Measurements from ENCODE around the gene MAGI2.

The MAGI2 gene

GRCh38 chr7:78212476-78213060, 1240.9 kb downstream of the MAGI2 start:
- POLR2A ChIA-PET (ENCODE audit: low non-redundant PET) = no interaction called here
- no peak for DNase-seq (ENCODE audit: low spot score)
- H3K27ac ChIP-seq = no peak overlapping the region
- TF ChIP-seq CTCF (conservative IDR thresholded peaks at IDR 0.05; ENCODE audit: low read depth) = no peak
- CTCF ChIA-PET = no interaction called here

DNA sequence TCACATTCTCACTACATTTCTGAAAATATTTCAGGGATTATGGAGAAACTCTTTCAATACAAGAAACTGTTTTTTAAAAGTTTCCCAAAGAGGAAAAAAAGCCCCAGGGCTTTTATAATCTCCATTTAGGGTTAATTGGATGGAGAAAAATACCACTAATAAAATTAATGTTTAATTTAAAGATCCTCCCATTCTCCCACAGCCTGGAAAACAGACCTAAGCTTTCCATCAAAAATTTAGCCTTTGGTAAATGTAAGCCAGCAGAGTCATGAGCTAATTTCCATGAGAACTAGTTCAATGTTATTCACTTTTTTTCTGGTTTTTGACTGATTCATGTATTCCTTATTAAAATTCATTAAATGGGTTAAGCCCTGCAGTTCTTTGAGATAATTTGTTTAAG, 1246.2 kb downstream of the MAGI2 start:
- ChIA-PET POLR2A (ENCODE audit: low non-redundant PET) (no interaction called here), CTCF (interaction anchor here (1.1 kb wide), 1 partner anchor 22 kb away, joined by 3 read pairs; no protein-coding TSS in a partner anchor)
- DNase-seq (ENCODE audit: low spot score) = no peak
- no peak for TF ChIP-seq CTCF (conservative IDR thresholded peaks at IDR 0.05; ENCODE audit: low read depth)
- no peak overlapping the region for H3K27ac ChIP-seq

DNA sequence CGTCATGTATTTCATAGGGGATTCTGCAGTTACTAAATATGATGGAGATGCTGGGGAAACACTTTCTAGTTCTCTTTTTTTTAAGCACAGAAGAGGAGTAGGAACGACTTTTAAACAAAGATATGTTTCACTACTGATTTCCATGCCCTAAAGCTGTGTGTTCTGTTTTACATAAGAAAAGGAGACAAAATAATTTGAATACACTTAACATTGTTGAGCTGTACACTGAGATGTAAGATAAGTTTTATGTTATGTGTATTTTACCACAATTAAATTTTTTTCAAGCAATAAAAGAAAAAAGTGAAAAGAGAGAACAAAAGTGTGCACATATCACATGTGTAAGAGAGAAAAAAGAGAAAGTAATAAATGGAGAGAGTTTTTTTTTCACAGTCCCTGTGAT, 1246.7 kb downstream of the MAGI2 start:
- ChIA-PET CTCF (interaction anchor here (0.7 to 1.1 kb wide), 2 partner anchors 23 to 65 kb away, joined by 3 read pairs; no protein-coding TSS in a partner anchor), POLR2A (ENCODE audit: low non-redundant PET) (no interaction called here)
- DNase-seq (ENCODE audit: low spot score) = no peak
- TF ChIP-seq CTCF (conservative IDR thresholded peaks at IDR 0.05; ENCODE audit: low read depth) = no peak
- no peak overlapping the region for H3K27ac ChIP-seq

DNA sequence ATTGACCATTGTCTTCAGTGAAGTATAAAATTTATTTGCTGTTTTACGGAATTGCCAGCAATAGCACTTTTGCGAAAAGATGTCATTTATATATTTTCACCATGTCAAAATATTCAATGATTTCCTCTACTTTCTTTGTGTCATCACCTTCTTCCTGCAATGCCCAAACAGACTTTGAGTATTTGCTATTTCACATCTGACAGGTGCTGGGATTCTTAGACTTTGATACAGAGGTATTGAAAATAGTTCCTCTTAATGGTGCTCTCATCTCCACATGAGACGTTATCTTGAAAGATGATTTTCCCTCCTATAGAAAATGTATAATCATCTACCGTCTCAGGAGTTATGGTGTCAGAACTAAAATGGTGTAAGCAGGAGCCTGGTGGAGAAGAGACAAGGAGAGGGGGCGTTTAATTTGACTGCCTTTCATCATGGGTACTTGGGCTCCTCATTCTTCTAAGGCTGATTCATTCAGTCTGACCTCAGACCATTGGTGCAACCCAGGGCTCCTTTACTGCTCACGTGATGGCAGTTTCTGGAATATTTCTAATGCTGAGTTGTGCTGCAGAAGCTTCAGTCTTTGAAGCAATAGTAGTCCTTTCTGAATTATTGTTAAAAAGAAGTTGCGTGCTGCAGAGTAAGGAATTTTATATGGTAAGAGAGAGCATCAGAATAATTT, 1250.3 kb downstream of the MAGI2 start:
- no peak for DNase-seq (ENCODE audit: low spot score)
- H3K27ac ChIP-seq = no peak overlapping the region
- TF ChIP-seq CTCF (conservative IDR thresholded peaks at IDR 0.05; ENCODE audit: low read depth) = no peak
- POLR2A ChIA-PET (ENCODE audit: low non-redundant PET) = no interaction called here
- CTCF ChIA-PET = no interaction called here

- CTCF ChIA-PET = no interaction called here
Observed at GRCh38 chr7:78198756-78199155, 1254.7 kb downstream of the MAGI2 start.

DNA sequence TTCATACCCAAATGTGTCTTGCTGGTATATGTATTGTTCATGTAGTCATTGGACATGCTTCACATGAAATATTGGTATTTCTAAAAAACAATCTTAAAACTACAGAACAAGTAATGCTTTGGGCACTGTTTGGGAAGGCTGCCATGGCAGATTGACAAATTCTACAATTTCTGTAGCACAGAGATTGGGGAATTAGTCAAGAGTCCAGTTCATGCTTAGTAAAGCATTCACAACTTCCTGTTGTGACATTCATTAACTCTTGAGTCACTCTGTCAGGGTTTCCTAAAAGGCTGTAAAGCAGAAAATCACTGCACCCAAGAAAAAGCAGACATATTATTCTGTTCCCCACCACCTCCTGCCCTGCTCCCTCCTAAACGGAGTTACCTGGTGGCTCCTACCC, 1256.0 kb downstream of the MAGI2 start:
- ChIA-PET POLR2A (ENCODE audit: low non-redundant PET) (no interaction called here), CTCF (interaction anchor here (0.6 to 0.7 kb wide), 2 partner anchors 42 to 700 kb away, joined by 3 read pairs; no protein-coding TSS in a partner anchor)
- no peak for DNase-seq (ENCODE audit: low spot score)
- H3K27ac ChIP-seq = no peak overlapping the region
- no peak for TF ChIP-seq CTCF (conservative IDR thresholded peaks at IDR 0.05; ENCODE audit: low read depth)

More at GRCh38 chr7:78198756-78199155, 1254.7 kb downstream of the MAGI2 start:
- H3K27ac ChIP-seq = no peak overlapping the region
- TF ChIP-seq CTCF (conservative IDR thresholded peaks at IDR 0.05; ENCODE audit: low read depth) = no peak
- POLR2A ChIA-PET (ENCODE audit: low non-redundant PET) = no interaction called here
- no peak for DNase-seq (ENCODE audit: low spot score)
